Stimulated activated CD4-positive, alpha-beta T cell treated with anti-CD3 and anti-CD28 coated beads, Interleukin-2, amount 100 ng/mL, for 48 hours (primary cell): ENCODE data around the gene OLFM1.

Experiments used
- DNase-seq, 2 donors: peaks; one replicate each; pipeline ENCODE4 v3.0.0-alpha.2; 2020

Gene OLFM1

DNA sequence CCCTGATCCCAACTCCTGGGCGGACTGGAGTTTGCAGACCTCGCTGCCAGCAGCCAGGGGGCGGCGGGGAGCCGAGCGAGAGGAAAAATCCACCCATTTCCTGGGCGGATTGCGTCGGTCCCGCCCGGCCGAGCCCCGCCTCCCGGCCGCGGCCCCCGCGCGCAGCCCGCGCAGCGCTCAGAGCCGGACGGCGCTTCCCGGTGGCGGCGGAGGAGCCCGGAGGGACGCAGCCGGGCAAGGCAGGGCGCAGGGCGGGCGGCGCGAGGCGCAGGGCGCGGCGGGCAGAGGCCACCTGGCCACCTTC, at the start of gene OLFM1:
OLFM1 (plus strand) TSS at position 180 of the 304 bp plus-strand sequence. CDS start 322 bp downstream, outside the sequence.
- peak; percentile 34 to 38 for DNase-seq

DNA sequence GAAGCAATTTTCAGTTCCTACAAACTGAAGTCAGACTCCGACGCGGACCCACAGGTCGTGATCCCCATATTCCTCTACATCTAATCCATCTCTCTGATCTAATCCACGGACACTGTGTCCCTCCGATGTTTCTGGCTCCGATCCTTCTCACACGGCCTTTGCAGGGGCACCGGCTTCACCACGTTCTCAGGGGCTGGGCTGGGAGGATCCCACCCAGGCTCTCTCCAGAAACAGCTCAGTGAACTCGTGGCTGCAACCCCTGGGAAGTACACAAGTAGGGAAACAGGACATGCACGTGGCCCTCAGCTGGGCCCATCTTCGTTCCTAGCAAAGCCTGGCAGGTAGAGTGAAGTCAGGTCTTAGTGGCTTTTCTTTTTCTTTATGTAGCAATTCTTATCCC, 49.1 kb upstream of the OLFM1 start:
- no peak for DNase-seq

DNA sequence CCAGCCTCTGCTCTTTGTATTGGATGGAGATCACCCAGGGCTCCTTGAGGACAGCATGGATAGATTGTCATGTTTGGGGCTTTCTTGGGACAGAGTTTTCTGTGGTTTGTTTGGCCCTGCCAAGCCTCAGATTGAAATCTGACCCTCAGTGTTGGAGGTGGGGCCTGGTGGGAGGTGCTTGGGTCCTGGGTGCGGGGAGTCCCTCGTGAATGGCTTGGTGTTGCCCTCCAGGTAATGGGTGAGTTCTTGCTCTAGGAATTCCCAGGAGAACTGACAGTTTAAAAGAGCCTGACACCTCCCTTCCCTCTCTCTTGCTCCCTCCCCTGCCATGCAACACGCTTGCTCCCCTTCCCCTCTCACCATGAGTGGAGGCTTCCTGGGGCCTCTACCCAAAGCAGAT, 48.6 kb upstream of the OLFM1 start:
- DNase-seq = no peak

DNA sequence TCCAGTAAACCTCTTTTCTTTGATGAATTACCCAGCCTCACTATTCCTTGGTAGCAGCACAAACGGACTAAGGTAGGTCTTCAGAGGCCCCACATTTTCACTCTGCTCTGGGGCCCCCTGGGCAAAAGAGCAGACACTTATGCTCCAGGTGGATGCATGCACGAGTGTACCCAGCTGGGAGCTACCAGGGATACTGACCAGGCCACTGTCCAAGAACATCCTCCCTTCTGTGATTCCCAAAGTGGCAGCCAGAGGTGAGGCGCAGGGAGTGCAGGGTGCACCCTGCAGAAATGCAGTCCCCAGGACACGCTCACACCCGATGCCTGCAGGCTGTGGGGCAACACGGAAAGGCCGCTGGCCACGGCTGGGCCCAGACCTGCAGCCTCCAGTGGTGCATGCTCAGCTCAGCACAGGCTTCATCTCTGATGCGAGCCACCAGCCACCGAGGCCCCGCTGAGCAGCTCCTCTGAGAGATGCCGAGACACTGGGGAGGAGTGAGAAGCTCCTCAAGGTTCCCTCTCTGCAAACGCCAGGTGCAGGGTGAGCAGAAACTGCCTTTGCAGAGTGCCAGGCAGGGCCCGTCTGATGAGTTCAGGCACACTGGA, 48.1 kb upstream of the OLFM1 start:
- DNase-seq = no peak

DNA sequence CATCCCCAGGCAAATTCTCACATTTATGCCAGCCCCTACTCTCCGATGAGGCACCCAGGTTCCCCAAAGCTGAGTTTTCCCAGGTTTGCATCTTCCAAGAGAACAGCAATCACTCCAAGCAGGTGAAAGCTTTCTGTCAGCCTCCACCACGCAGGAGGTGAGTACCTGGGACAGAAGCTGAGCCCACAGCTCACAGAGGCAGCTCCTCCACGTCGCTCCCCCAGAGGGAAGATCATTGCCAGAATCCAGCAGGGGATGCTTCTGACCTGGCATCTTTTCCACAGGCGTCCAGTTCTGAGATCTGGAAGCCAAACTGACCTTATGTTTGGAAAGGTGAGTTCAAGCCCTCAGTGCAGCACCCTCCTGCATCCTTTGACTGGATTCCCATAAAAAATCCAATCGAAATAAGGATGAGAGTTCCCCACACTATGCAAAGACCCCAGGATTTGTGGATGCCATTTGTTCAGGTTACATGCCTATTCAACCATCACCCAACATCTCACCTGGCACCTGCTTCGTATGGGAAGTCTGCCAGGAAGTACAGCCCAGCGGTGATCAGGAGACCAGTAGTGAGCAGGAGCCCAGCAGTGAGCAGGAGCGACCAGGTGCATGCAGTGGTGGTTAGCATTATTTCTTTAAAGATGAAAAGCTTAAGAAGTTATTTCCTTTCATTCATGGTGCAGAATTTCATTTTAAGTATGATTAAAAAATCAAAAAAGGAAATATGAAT, 47.4 kb upstream of the OLFM1 start:
- no peak for DNase-seq

DNA sequence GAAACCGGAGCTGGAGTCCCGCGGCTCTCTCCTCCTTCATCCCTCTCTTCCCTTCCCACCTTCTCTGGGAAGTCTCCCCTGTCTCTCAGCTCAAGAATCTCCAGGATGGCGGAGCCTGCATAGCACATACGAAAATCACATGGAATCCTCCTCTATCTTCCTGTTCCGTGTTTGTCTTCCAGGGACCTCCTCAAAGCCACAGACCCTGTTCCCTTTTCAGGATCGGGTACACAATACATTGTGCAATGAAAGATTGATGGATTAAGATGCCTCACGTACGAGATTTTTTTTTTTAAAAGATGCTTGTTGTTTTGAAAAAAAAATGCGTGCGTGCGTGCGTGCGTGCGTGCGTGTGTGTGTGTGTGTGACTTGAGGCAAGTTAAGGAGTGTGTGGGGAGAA, 46.6 kb upstream of the OLFM1 start:
- no peak for DNase-seq

DNA sequence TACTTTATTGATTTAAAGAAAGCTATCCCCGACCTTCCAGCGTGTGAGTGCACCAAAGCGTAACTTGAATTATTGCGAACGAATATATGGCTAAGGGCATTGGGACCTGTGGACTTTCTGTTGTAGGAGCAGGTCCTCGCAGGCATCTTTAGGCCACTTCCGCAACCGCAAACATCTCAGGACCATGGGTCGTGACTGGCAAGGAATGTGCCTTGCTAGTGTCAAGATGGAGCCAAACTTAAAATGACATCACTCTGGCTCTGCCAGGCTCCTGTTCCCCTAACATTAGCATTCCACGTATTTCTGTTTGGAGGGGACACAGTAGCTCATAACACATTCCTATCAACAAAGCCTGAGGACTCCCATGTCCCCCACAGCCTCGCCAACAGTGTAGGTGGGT, 44.1 kb upstream of the OLFM1 start:
- DNase-seq = no peak

DNA sequence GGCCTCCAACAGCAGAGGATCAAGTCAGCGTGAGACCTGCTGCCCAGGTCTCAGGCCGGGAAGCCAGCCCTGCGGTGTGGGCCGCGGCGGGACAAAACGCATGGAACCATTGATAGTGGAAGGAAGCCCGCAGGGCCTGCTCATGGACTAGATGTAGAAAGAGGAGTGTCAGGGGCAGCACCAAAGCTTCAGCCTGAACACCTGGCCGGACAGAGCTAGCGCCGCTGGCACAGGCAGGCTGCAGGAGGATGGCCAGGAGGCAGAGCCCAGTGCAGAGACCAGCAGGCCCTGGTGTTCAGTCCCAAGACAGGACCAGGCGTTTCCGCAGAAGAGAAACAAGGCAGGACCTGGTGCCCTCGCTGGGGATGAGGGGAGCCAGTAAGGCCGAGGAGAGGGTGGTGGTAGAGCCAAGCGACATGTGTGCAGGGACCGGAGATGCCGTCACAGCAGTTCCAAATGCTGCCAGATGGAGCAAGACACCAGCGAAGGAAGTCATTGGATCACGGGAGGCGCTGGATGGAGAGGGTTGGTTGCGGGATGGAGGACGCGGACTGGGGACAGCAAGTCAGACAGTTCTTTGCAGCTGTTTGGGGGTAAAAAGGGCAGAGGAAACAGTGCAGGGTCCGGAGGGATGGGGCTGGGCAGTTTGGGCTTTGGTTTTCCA, 42.1 kb upstream of the OLFM1 start:
- DNase-seq = no peak

DNA sequence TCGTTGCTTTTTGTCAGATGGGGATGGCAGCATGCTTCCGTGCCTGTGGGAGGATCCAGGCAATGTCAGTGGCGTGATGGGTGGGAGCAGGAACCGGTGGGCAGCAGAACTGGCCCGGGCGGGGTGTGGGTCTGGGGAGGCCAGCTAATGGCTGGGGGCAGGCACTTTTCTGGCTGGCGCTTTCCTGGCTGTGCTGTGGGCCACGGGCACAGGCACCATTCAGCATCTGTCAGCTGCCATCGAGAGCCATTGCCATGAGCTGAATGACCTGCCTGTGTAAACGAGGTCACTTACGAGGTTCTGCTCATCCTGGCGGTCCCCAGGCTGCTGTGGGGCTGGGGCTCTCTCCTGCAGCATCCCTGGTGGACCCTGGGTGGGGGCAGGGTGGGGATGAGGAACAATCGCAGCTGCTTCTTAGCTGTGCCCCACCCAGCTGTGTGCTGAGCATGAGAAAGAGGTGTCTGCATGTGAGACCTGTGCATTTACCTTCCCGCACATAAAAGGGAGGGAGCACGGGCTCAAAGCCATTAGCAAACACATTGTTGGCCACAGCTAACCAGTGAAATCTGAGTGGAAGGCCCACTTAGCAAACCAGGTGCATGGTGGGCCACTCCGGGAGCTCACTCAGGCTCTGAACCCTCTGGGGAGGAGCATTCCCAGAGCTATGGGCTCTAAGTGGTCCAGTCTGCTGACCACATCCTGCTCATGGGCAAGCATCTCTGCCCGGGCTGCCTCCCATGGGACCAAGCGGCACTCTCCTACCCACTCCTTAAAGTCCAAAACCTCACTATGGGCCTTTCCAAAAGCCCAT, 41.3 kb upstream of the OLFM1 start:
- no peak for DNase-seq

DNA sequence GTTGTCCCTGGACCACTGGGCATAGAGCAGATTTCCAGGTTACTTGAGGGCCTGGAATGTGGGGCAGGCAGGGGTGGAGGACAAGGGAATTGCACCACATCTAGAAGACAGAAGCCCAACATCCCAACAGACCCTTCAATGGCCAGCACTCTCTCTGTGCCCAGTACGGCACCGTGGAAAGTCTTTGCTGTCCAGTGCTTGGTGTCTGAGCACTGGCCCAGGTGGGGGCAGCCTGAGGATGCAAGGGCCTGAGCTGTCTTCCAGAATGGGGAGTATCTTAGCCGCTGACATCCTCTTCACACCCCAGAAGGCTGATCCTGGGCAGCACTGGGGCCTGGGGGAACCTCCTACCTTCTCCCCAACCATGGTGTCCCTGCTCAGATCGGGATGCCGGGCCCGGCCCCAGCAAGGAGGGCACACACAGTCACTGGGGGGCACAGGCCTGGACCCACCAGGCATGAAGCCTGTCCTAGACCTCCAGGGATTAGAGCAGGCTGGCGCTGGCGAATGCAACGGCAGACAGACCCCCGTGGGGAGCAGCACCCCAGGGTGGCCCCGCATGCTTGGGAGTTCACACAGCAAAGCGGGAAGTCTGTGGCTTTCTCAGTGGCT, 40.6 kb upstream of the OLFM1 start:
- no peak for DNase-seq

DNA sequence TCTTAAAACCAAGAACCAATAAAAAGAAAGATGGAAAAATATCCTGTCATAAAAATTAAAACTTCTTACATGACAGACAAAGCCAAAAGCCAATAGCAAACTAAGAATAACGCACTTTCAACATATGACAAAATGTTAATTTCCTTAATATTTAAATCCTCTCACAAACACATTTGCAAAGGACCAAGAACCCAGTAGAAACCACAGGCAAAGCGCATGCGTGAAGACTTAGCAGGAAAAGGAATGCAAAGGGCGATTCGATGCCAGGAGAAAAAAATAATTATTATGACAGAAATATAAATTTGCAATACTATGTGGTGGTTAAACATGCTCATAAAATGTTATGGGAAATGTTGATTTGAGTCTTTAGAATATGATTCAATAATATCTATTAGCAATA, 39.9 kb upstream of the OLFM1 start:
- DNase-seq = no peak

DNA sequence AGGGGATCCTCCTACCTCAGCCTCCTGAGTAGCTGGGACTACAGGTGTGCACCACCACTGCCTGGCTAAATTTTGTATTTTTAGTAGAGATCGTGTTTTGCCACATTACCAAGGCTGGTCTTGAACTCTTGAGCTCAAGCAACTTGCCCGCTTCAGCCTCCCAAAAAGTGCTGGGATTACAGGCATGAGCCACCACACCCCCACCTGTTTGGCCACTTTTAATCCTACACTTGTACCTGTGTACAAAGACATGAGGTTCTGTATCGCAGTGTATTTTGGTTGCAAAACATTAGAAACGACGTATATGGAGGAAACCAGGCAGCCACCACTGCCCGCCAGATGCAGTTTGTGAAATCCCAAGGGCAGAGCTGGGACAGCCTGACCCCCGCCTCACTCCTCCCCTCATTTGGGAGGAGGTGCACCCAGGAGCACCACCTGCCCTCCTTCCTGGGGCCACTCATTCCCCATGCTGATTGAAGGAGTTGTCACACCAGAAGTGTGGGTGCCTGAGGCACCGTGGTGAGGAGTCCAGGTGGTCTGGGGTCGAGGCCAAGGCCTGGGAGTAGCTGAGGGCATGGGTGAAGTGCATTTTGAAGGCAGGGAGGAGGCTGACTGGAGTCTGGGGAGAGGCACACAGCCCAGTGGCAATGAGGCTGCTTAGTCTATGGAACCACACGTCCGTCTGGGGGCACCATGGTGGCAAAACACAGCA, 39.3 kb upstream of the OLFM1 start:
- no peak for DNase-seq

DNA sequence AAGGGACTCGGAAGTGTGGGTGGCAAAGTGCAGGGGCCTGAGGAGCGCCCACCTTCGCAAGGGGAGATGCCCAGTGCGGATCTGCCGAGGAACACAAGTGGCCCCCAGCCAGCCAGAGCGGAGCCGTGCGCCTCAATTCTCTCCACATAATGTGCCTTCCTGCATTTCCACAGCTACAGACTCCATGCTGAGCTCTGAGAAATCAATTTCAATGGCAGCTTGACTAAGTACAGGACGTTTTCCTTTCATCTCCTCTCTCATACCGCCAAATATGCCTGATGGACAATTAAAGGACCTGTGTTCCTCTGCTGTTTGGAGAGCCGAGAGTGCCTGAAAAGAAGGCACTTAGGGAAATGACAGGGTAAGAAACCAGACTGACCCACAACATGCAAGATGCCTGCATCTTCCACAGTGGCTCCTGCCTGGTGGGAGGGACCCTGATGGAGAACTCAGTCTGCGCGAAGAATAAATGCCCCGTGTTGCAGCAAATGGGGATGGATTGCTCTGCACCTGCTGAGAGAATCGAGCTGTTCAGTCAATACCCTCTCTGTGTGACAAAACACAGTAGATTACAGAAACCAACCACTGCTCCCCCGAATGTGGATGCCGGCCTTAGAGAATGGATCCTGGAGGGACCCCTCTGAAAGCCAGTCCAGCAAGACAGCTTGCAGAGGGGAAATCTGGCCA, 38.6 kb upstream of the OLFM1 start:
- no peak for DNase-seq

DNA sequence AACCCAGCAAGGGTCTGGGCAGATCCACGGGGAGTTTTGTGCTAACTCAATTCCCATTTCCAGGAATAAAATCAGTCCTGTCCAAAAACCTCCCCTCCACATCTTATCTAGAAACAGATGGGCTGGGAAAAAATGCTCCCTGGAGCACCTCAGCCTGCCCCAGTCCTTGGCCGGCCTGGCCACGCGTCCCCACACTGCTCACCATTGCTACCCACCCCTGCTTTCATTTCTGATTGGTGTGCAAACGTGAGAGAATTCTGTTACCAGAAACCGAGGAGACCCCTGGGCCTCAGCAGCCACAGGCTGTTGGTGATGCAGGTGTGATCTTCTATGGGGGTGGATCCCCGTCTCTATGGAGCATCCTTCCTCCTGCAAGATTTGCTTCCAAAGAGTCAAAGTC, 38.0 kb upstream of the OLFM1 start:
- no peak for DNase-seq

DNA sequence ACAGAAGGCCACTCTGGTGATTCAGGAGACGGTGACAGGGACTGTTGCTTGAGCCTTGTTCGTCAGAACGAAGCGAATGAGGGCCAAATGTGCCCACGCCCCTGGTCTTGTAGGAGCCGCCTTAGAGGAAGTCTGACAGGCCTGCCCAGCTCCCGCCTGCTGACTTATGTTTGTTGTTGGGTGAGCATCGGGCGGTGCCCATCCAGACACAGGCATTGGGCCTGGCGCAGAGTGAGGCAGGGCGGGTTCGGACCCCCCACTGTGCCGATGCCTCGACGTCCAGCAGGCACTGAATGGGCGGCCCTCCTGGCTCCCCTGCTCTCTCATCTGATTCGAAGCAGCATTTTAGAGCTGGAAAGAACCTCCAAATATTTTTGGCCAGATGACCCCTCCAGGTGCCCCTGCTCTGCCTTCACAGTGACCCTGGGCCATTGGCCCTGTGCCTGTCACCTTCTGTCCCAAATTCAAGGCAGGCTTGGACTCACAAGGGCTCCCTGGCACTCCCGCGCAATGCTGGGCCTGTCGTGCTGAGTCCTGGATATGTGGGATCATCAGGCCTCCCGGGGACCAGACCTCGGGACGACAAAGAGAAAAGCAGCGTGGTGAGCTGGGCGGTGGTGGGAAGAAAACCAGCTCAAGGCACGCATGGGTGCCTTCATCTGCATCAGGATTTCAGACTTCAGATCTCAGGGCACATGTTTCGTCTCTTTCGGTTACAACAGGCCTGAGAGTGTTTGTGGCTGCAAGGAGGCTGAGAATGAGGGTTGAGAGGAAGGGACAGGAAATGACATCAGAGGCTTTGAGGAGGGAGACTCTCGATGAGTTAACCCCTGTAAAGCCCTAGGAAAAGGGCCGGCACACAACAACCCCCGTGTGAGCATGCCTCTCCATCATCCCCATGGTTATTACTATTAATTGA, 37.1 kb upstream of the OLFM1 start:
- no peak for DNase-seq

DNA sequence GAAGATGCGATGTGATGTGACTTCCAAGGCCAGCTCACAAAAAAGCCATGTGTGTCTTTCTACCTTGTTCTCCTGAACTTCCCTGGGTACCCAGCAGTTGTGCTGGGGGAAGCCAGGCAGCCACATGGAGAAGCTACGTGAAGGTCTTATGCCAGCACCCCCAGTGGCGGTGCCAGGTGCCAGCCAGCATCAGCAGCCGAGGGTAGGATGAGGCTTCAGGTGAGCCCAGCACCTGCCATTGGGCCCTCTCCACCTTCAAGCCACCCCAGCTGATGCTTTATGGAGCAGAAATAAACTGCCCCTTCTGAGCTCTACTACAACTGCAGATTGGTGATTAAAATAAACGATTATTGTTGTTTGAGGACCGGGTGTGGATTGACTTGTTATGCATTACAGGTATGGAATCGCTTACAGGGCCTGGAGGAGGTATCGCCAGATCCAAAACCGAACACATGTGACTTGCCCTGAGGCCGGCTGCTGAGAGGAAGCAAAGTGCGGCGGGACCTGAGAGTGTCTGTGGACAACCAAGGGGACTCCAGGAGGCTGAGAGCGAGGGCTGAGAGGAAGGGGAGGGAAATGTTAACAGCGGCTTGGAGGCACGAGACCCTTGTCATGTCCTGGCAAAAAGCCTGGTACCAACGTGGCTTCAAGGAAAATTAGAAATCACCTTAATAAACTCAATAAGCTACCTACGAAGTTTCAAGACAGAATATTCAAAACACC, 36.0 kb upstream of the OLFM1 start:
- no peak for DNase-seq

DNA sequence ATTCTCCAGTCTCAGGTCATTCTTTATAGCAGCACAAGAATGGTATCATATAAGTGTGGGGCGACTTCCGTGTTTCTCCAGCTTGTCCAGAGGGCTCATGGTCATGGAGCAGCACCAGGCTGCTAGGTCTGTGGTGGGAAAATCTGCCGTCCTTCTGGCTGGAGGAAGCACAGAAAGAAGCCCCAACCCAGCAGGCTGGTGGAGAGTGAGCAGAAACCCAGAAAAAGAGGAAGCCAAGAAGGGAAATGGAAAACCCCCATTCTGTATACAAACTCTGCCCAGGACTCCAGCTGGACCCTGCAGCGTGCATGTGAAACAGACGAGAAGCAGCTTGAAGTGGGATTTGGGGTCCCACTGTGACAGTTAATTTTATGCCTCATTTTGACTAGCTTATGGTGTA, 34.3 kb upstream of the OLFM1 start:
- DNase-seq = no peak

DNA sequence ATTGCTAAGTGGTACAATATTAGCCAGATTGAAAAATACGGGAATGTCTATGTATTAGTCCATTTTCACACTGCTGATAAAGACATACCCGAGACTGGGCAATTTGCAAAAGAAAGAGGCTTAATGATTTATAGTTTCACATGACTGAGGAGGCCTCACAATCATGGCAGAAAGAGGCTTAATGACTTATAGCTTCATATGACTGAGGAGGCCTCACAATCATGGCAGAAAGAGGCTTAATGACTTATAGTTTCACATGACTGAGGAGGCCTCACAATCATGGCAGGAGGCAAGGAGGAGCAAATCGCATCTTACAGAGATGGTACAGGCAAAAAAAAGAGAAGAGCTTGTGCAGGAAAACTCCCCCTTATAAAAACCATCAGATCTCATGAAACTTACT, 32.3 kb upstream of the OLFM1 start:
- DNase-seq = no peak

DNA sequence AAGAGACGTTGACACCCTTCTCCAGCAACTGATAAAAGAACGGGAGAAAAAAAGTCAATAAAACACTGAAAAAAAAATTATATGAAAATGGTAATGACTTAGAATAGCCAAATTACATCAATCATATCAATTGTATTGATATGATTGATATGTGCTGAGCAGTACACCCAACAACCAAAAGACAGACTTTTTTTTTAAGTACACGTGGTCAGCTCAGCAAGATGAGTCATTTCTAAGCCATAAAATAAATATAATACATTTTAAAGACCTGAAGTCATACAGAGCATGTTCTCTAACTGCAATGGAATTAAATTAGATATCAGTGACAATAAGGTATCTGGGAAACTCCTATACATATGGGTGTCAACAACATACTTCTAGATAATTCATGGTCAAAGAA, 30.9 kb upstream of the OLFM1 start:
- no peak for DNase-seq

DNA sequence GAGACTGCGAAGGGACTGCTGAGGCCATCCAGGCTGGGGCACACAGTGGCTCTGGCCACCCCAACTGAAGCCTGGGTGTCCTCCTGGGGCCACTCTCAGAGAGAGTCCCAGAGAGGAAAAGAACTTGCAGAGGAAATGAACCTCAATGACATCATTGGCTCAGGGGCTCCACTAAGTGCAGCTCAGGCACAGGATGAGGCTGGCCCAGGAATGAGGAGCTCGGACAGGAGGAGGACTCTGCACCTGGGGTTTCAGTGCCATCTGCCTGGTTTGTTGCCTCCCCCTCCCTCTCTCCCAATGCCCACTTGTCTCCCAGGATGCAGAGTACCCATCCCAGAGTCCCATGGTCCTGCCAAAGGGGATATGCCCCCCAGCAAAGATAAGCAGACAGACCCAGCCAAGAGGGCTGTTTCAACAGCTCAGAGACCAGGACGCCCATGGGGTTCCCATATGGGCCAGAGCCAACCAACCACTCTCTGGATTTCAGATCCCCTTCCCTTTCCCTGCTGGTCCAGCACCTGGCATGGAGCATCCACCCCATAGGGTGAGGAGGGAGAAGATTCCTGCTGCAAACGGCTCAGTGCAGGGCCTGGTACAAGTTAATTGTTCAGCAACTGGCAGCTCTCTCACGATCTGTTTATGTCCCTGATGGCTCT, 26.9 kb upstream of the OLFM1 start:
- DNase-seq = no peak
